ENCODE data around the gene ABCB9.

DNA sequence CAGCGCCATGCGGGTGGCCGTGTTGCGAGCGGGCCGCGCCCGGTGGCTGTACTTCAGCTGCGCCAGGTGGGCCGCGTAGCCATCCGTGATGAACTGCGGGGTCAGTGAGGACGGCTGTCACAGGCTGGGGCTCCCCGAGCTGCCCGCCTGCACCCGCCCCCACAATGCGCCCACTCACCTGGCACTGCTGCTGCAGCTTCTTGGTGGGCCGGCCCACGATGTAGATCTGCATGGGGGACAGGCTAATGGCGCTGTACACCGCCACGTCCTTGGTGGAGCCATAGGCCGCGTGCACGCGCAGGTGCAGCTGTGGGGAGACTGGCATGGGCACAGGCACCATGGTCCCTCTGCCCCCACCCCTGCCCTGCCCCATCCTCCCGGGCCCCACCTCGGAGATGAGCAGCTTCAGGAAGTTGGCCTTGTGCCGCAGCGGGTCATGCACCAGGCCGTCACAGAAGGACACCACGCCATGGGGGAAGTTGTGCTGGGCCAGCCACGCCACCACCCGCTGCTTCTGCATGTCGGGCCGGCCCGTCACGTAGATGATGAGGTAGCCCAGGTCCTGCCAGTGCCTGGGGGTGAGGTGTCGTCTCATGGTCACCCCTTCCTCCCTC, 20.1 kb upstream of the ABCB9 start:
- TF ChIP-seq, protein P1, sequence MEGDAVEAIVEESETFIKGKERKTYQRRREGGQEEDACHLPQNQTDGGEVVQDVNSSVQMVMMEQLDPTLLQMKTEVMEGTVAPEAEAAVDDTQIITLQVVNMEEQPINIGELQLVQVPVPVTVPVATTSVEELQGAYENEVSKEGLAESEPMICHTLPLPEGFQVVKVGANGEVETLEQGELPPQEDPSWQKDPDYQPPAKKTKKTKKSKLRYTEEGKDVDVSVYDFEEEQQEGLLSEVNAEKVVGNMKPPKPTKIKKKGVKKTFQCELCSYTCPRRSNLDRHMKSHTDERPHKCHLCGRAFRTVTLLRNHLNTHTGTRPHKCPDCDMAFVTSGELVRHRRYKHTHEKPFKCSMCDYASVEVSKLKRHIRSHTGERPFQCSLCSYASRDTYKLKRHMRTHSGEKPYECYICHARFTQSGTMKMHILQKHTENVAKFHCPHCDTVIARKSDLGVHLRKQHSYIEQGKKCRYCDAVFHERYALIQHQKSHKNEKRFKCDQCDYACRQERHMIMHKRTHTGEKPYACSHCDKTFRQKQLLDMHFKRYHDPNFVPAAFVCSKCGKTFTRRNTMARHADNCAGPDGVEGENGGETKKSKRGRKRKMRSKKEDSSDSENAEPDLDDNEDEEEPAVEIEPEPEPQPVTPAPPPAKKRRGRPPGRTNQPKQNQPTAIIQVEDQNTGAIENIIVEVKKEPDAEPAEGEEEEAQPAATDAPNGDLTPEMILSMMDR (IDR thresholded peaks at IDR 0.05), result no peak
- no peak for TF ChIP-seq EZH2 (IDR thresholded peaks at IDR 0.05; ENCODE audit: borderline replicate concordance, insufficient read depth, low read depth, low read length, poor library complexity, severe bottlenecking)

Measured in B cell (primary cell).